WTC11 (cell line): ENCODE results near the gene SDC1. TPM values are rescaled to one million over a fixed set of nuclear protein-coding genes. Genes with fewer than 3 reads are reported as not detected.

Source experiments
- ATAC-seq: fragments of 200-7000 bp; cut with Tn5 transposase; 2 replicates; pipeline ENCODE4 v1.10.0; 2021; ENCODE audit warnings: mild to moderate bottlenecking, moderate library complexity
- CTCF ChIA-PET: fragments of 300-600 bp; sonication (Branson Sonifier 250); formaldehyde crosslinking; loops from one replicate; lab custom pipeline; 2021; ENCODE audit warnings: antibody characterized with exemption; lab: Charles Lee
- POLR2A ChIA-PET: fragments of 350-600 bp; sonication (Branson Sonifier 250); formaldehyde crosslinking; loops from one replicate; lab custom pipeline; 2021; ENCODE audit warnings: antibody characterized with exemption; lab: Charles Lee
- DNase-seq: peaks from one replicate; pipeline ENCODE4 v3.0.0; 2021; ENCODE audit warnings: low spot score
- H3K27ac Mint-ChIP-seq: 2 replicates; pipeline ENCODE4 v1.8.0; 2021; ENCODE audit warnings: mixed read lengths
- H3K27me3 Mint-ChIP-seq: 2 replicates; pipeline ENCODE4 v1.8.0; 2021; ENCODE audit warnings: low read depth, mild to moderate bottlenecking, moderate library complexity, mixed read lengths
- H3K36me3 Mint-ChIP-seq: 2 replicates; pipeline ENCODE4 v1.8.0; 2021; ENCODE audit warnings: mixed read lengths
- H3K4me1 Mint-ChIP-seq: 2 replicates; pipeline ENCODE4 v1.8.0; 2022; ENCODE audit warnings: mixed read lengths
- H3K4me3 Mint-ChIP-seq: 2 replicates; pipeline ENCODE4 v1.8.0; 2021; ENCODE audit warnings: mild to moderate bottlenecking, moderate library complexity, mixed read lengths
- H3K9me3 Mint-ChIP-seq: 2 replicates; pipeline ENCODE4 v1.8.0; 2021; ENCODE audit warnings: mixed read lengths
- ARID4B ChIP-seq: sonication (generic); formaldehyde crosslinking; IDR thresholded peaks from 2 replicates; pipeline ENCODE4 v1.8.0; 2023; ENCODE audit warnings: missing genetic modification reagents, mild to moderate bottlenecking, borderline replicate concordance
- ATF6 ChIP-seq: sonication (generic); formaldehyde crosslinking; IDR thresholded peaks from 2 replicates; pipeline ENCODE4 v1.8.1; 2023; ENCODE audit warnings: mild to moderate bottlenecking, missing genetic modification reagents
- CBFB ChIP-seq: sonication (generic); formaldehyde crosslinking; IDR thresholded peaks from 2 replicates; pipeline ENCODE4 v1.8.1; 2022; ENCODE audit warnings: mild to moderate bottlenecking, low read depth, missing genetic modification reagents
- CREB1 ChIP-seq: sonication (generic); formaldehyde crosslinking; IDR thresholded peaks from 2 replicates; pipeline ENCODE4 v1.8.0; 2023; ENCODE audit warnings: mild to moderate bottlenecking, missing genetic modification reagents
- E2F1 ChIP-seq: sonication (generic); formaldehyde crosslinking; IDR thresholded peaks from 2 replicates; pipeline ENCODE4 v1.8.0; 2022; ENCODE audit warnings: mild to moderate bottlenecking, missing genetic modification reagents
- E2F4 ChIP-seq: sonication (generic); formaldehyde crosslinking; IDR thresholded peaks from 2 replicates; pipeline ENCODE4 v1.8.1; 2022; ENCODE audit warnings: low read depth, mild to moderate bottlenecking, moderate library complexity, missing genetic modification reagents, borderline replicate concordance
- EMX1 ChIP-seq: fragments of 250-450 bp; sonication (Bioruptor Pico); IDR thresholded peaks from 2 replicates; pipeline ENCODE4 v1.8.0; 2021; ENCODE audit warnings: mild to moderate bottlenecking
- FOXK1 ChIP-seq: sonication (generic); formaldehyde crosslinking; IDR thresholded peaks from 2 replicates; pipeline ENCODE4 v1.8.0; 2022; ENCODE audit warnings: mild to moderate bottlenecking, moderate library complexity, missing genetic modification reagents
- IRF2 ChIP-seq: sonication (generic); formaldehyde crosslinking; IDR thresholded peaks from 2 replicates; pipeline ENCODE4 v1.8.0; 2022; ENCODE audit warnings: low read depth, missing genetic modification reagents, borderline replicate concordance
- JAZF1 ChIP-seq: fragments of 250-450 bp; sonication (Bioruptor Pico); IDR thresholded peaks from 2 replicates; pipeline ENCODE4 v1.9.0; 2021; ENCODE audit warnings: moderate library complexity, mild to moderate bottlenecking, inconsistent platforms
- JUN ChIP-seq: sonication (generic); formaldehyde crosslinking; IDR thresholded peaks from 2 replicates; pipeline ENCODE4 v1.8.0; 2023; ENCODE audit warnings: mild to moderate bottlenecking, missing genetic modification reagents
- KAT7 ChIP-seq: sonication (generic); formaldehyde crosslinking; IDR thresholded peaks from 2 replicates; pipeline ENCODE4 v1.8.1; 2023; ENCODE audit warnings: missing genetic modification reagents, mild to moderate bottlenecking, borderline replicate concordance
- MAX ChIP-seq: sonication (generic); formaldehyde crosslinking; IDR thresholded peaks from 2 replicates; pipeline ENCODE4 v1.8.0; 2022; ENCODE audit warnings: mild to moderate bottlenecking, missing genetic modification reagents
- MLX ChIP-seq: sonication (generic); formaldehyde crosslinking; IDR thresholded peaks from 2 replicates; pipeline ENCODE4 v1.8.1; 2023; ENCODE audit warnings: mild to moderate bottlenecking, missing genetic modification reagents, moderate library complexity
- NFYB ChIP-seq: sonication (generic); formaldehyde crosslinking; conservative IDR thresholded peaks from 2 replicates; pipeline ENCODE4 v1.8.0; 2022; ENCODE audit warnings: low read depth, missing genetic modification reagents
- NR2C2 ChIP-seq: sonication (generic); formaldehyde crosslinking; IDR thresholded peaks from 2 replicates; pipeline ENCODE4 v1.8.0; 2022; ENCODE audit warnings: mild to moderate bottlenecking, missing genetic modification reagents
- SMAD4 ChIP-seq: sonication (generic); formaldehyde crosslinking; IDR thresholded peaks from 2 replicates; pipeline ENCODE4 v1.8.0; 2022; ENCODE audit warnings: mild to moderate bottlenecking, missing genetic modification reagents
- TCF7 ChIP-seq: sonication (generic); formaldehyde crosslinking; IDR thresholded peaks from 2 replicates; pipeline ENCODE4 v1.8.0; 2022; ENCODE audit warnings: mild to moderate bottlenecking, low read depth, missing genetic modification reagents, moderate library complexity
- TP53 ChIP-seq: sonication (generic); formaldehyde crosslinking; IDR thresholded peaks from 2 replicates; pipeline ENCODE4 v1.8.1; 2023; ENCODE audit warnings: mild to moderate bottlenecking, missing genetic modification reagents
- ZNF138 ChIP-seq: sonication (generic); formaldehyde crosslinking; conservative IDR thresholded peaks from 2 replicates; pipeline ENCODE4 v1.8.1; 2022; ENCODE audit warnings: mild to moderate bottlenecking, moderate library complexity, missing genetic modification reagents
- ZNF263 ChIP-seq: sonication (generic); formaldehyde crosslinking; IDR thresholded peaks from 2 replicates; pipeline ENCODE4 v1.8.1; 2022; ENCODE audit warnings: low read depth, mild to moderate bottlenecking, moderate library complexity, missing genetic modification reagents
- ZNF416 ChIP-seq: fragments of 250-450 bp; sonication (Bioruptor Pico); IDR thresholded peaks from 2 replicates; pipeline ENCODE4 v1.9.0; 2021; ENCODE audit warnings: mild to moderate bottlenecking, inconsistent platforms
- ZNF671 ChIP-seq: fragments of 250-450 bp; sonication (Bioruptor Pico); IDR thresholded peaks from 2 replicates; pipeline ENCODE4 v1.8.0; 2021; ENCODE audit warnings: mild to moderate bottlenecking
- total RNA-seq: library from RNA; stranded (reverse); gene quantifications from 3 replicates; pipeline ENCODE4 v1.2.3, GENCODE V29; 2021

The SDC1 gene
- total RNA-seq, 1 experiment from 2014 or later: 52.6 TPM

GRCh38 chr2:20221555-20221973, 3.4 kb downstream of the SDC1 start (continued):
- TF ChIP-seq ATF6 (CRISPR knock-in tag) (no peak), EMX1 (CRISPR knock-in tag) (no peak)

- CTCF ChIA-PET: interaction anchor here (1.3 to 5.6 kb wide), 3 partner anchors 84 to 265 kb away, joined by 3 to 59 read pairs (median 4); no protein-coding TSS in a partner anchor
- H3K9me3 Mint-ChIP-seq: no peaks in the 10 kb centered on the region
- ATAC-seq (no peak), DNase-seq (no peak)
- 0 out of 2 replicates have a peak overlapping the region, but pooled peaks have one; percentile 23 for H3K27ac Mint-ChIP-seq
- H3K27me3 Mint-ChIP-seq: peaks cover 6% of the 10 kb centered on the region
- POLR2A ChIA-PET: interaction anchor here (0.6 kb wide), 1 partner anchor 142 kb away, joined by 3 read pairs; no protein-coding TSS in a partner anchor
- TF ChIP-seq ZNF671 (CRISPR knock-in tag) (no peak), TP53 (CRISPR knock-in tag) (no peak), FOXK1 (no peak), JUN (CRISPR knock-in tag) (no peak), CBFB (no peak), CREB1 (CRISPR knock-in tag) (no peak), NR2C2 (CRISPR knock-in tag) (no peak), SMAD4 (CRISPR knock-in tag) (no peak), IRF2 (CRISPR knock-in tag) (no peak), E2F4 (no peak), NFYB (no peak), ZNF138 (CRISPR knock-in tag) (no peak), MAX (CRISPR knock-in tag) (no peak), KAT7 (CRISPR knock-in tag) (no peak), E2F1 (CRISPR knock-in tag) (no peak)
- H3K4me3 Mint-ChIP-seq: no peak overlapping the region
- H3K36me3 Mint-ChIP-seq: peaks cover 3% of the 10 kb centered on the region; the same call in 1 of the 2 replicates
- H3K4me1 Mint-ChIP-seq: peaks cover 34% of the 10 kb centered on the region
Observed at GRCh38 chr2:20220806-20221554, 4.0 kb downstream of the SDC1 start.

- H3K4me1 Mint-ChIP-seq: peaks cover 33% of the 10 kb centered on the region
- H3K27me3 Mint-ChIP-seq: no peaks in the 10 kb centered on the region; the same call in 1 of the 2 replicates
- ATAC-seq: no peak
- no peak overlapping the region for H3K4me3 Mint-ChIP-seq
- ChIA-PET POLR2A (no interaction called here), CTCF (interaction anchor here (0.9 to 1.3 kb wide), 2 partner anchors 22 to 114 kb away, joined by 3 read pairs; no protein-coding TSS in a partner anchor)
- H3K36me3 Mint-ChIP-seq: peaks cover 3% of the 10 kb centered on the region; the same call in 1 of the 2 replicates
- no peak overlapping the region for H3K27ac Mint-ChIP-seq
- DNase-seq: no peak
- no peaks in the 10 kb centered on the region for H3K9me3 Mint-ChIP-seq
- TF ChIP-seq ZNF416 (no peak), ARID4B (CRISPR knock-in tag) (no peak), TCF7 (no peak), ZNF263 (no peak), KAT7 (CRISPR knock-in tag) (no peak), JAZF1 (CRISPR knock-in tag) (no peak), MAX (CRISPR knock-in tag) (no peak), MLX (CRISPR knock-in tag) (no peak)
Observed at GRCh38 chr2:20219763-20220380, 5.1 kb downstream of the SDC1 start.
